ENCODE results near the gene OSBPL6.

Gene OSBPL6

DNA sequence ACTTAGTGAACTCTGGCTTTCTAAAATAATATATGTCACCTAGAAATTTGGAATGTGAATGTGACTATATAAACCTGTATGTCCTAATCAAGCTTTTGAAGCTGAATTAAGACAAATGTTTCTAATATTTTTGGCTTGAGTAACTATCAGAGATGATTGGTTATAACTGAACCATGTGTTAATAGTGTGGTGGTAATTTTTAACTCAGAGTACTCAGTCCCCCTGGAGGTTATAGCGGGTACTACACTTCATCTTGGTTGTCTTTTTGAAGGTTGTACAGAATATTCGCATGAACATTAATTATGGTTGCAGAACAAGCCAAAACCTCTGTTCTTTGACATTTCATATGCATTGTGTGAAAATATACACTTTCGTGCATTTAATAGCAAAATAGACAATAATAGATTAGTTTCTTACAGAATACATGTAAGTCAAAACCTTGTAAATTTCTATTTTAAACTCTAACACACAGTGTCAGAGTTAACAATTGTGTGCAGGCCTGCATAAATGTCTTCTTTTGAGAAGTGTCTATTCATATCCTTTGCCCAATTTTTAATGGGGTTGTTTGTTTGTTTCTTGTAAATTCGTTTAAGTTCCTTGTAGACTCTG, 86.0 kb downstream of the OSBPL6 start:
- TF ChIP-seq GATA1 (IDR thresholded peaks at IDR 0.05; ENCODE audit: low read depth, low read length) (no peak), POLR2A (IDR thresholded peaks at IDR 0.05; ENCODE audit: low read length) (no peak)
- peak; percentile 70 to 80 for DNase-seq

DNA sequence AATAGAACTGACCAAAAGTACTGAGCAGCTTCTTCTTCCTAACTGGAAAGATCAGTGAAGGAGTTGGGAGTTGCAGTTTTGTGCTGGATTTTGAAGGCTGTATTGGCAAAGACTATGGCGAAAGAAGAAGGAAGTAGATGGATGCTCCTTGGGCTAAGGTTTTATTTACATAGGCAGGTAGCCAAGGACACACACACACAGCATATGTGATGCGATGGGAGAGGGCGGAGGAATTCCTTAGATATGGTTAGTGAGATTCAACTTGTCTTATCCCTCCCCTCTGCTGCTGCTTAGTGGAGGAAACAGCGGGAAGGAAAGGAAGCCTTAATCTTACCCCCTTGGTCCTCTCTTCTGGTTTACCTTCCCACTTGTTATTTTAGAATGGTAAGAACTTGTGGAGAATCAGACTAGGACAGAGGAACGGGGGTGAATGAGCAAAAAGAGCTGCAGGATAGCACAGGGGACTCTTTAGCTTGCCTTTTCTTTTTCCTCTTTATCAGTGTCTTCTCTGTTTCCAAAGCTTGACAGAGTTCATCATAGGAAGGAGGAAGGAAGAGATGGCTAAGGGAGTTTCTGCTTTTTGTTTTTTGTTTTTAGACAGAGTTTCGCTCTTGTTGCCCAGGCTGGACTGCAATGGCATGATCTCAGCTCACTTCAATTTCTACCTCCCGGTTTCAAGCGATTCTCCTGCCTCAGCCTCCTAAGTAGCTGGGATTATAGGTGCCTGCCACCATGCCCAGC, 87.9 kb downstream of the OSBPL6 start:
- no peak for DNase-seq
- TF ChIP-seq GATA1 (IDR thresholded peaks at IDR 0.05; ENCODE audit: low read depth, low read length) (no peak), POLR2A (IDR thresholded peaks at IDR 0.05; ENCODE audit: low read length) (no peak)

DNA sequence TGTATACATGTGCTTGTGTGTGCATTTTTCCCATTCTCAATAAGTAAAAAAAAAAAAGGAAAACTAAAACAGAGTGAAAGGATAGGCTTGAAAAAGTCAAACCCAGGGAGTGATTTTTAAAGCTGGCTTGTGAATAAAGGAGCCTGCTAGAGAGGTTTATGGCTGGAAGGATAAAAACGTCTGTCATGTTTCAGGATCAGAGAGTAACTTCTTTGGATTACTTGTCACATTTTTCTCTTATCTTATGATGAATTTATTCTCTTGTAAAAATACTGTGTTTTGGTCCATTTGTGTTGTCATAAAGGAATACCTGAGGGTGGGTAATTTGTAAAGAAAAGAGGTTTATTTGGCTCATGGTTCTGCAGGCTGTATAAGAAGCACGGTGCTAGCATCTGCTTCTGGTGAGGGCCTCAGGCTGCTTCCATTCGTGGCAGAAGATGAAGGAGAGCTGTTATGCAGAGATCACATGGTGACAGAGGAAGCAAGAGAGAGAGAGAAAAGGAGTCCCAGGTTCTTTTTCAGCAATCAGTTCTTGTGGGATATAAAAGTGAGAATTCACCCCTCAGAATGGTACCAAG, 89.1 kb downstream of the OSBPL6 start:
- TF ChIP-seq POLR2A (IDR thresholded peaks at IDR 0.05; ENCODE audit: low read length) (no peak), GATA1 (IDR thresholded peaks at IDR 0.05; ENCODE audit: low read depth, low read length) (no peak)
- DNase-seq: no peak

DNA sequence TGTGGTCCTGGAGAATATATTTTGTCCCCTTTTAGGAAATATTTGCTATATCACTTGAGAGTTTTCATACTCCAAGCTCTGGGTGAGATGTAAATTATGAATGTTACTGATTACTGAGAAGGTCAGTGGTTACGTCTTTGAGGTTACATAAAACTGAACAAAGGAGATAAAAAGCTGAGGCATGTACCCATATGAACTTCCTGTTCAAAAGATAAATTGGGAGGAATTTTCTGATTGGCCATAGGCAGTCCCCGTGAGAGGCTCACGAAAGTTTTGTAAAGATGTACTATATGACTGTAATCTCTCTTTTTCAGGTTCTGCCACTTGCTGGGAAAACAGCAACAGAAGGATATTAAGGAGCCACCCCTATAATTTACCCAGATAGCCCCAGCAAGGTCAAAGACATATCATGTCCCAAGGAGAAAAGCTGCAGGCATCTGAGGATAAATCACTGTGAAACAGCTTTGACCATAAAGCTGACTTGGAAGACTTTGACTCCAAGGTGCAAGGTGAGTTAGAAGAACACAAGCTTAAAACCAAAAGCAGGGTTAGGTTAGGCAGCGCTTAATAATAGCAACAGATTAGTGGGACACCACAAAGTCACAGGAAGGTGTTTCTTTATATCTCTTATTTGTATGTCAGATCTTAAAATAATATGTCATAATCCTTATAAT, 90.4 kb downstream of the OSBPL6 start:
- peak; percentile 20 to 73 for DNase-seq
- no peak for TF ChIP-seq GATA1 (IDR thresholded peaks at IDR 0.05; ENCODE audit: low read depth, low read length)
- peak; percentile 60 for TF ChIP-seq POLR2A (IDR thresholded peaks at IDR 0.05; ENCODE audit: low read length)

DNA sequence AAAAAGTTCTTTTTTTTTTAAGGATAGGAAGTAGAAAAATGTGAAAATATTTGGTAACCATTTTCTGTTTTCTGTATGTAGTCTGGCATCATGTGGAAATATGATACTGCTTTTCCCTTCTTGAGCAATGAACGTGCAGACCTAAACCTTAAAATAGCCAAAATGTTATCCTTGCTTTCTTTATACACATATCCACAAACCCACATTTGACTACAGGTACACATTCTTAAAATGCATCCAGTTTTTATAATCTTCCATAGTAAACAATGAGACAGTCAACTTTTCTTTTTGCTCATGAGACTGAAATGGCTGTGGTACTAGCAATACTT, 90.9 kb downstream of the OSBPL6 start:
- TF ChIP-seq GATA1 (IDR thresholded peaks at IDR 0.05; ENCODE audit: low read depth, low read length): no peak
- TF ChIP-seq POLR2A (IDR thresholded peaks at IDR 0.05; ENCODE audit: low read length): no peak
- no peak for DNase-seq

DNA sequence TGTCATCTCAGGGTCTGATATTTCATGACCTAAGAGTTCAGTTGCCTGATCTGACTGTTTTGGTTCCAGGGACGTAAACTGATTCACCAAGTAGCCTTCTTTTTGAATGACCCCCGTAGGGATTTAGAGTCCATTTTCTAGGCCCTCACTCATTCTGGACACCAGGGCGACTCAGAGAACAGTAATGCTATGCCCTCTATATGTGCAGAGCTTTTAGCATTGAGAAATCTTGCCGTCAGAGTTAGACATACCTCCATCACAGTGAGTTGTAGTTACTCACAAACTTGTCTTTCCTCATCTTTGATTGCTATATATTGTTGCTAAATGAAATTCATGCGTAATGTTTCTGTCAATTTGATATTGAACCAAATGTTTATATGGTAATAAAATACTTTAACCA, 92.3 kb downstream of the OSBPL6 start:
- no peak for DNase-seq
- TF ChIP-seq POLR2A (IDR thresholded peaks at IDR 0.05; ENCODE audit: low read length) (peak; percentile 6), GATA1 (IDR thresholded peaks at IDR 0.05; ENCODE audit: low read depth, low read length) (no peak)

DNA sequence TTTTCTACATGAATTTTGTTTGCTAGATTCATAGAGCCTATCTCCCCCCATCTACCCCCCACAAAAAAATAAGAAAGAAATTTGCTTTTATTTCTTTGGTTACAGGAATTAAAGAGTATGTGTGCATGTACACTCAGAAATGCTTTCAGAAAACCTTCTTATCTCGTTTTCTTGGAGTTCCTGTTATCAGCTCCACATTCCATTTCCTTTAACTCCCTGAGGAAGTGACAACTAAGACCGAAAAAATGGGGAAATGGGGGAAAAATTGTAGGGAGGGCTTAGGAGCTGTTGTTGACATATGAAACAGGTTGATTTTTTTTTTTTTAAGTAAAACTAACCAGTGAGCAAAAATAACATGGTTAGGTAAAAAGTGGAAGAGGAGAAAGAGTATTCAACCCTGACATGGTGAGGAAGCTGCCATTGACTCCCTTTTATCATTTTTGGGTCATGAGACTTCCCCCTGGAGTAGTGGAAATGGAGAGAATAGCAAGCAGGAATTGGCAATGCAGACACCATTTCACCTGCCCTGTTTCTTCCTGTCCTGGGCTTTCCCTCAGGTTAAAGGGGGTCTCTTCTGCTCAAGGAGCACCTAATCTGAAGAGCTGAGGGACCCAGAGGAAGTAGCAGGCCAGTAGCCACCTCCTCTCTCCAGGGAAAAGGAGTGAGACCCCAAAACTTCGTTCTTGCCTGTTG, 93.5 kb downstream of the OSBPL6 start:
- no peak for TF ChIP-seq POLR2A (IDR thresholded peaks at IDR 0.05; ENCODE audit: low read length)
- no peak for TF ChIP-seq GATA1 (IDR thresholded peaks at IDR 0.05; ENCODE audit: low read depth, low read length)
- no peak for DNase-seq

DNA sequence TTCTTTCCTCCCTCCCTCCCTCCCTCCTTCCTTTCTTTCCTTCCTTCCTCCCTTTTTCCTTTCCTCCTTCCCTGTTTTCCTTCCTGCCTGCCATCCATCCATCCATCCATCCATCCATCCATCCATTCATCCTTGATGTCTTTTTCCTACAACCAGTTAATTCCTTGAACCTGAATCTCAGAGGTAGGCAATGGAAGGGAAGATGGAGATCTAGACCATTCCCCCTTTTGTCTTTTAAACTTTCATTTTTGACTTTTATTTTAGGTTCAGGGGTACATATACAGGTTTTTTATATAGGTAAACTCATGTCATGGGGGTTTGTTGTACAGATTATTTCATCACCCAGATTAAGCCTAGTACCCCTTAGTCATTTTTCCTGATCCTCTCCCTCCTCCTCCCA, 97.4 kb downstream of the OSBPL6 start:
- no peak for TF ChIP-seq POLR2A (IDR thresholded peaks at IDR 0.05; ENCODE audit: low read length)
- no peak for TF ChIP-seq GATA1 (IDR thresholded peaks at IDR 0.05; ENCODE audit: low read depth, low read length)

DNA sequence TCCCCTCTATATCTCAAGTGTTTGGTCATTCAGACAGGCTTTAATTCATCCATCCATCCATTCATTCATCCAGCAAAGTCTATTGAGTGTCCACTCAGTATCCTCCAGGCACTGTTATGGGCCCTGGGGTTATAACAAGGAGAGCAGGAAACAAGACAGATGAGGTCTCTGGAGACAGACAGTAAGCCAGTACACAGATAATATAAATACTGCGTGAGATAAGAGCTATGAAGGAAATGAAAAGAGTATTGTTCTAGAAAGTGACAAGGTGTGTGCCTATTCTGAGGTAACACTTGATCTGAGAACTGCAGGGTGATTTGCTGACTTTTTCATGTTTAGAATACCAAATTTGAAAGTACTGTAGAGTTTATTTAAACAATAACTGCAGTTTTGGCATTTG, 98.3 kb downstream of the OSBPL6 start:
- TF ChIP-seq POLR2A (IDR thresholded peaks at IDR 0.05; ENCODE audit: low read length): no peak
- TF ChIP-seq GATA1 (IDR thresholded peaks at IDR 0.05; ENCODE audit: low read depth, low read length): no peak

More for the DNA sequence above, 97.4 kb downstream of the OSBPL6 start:
- DNase-seq: no peak

DNA sequence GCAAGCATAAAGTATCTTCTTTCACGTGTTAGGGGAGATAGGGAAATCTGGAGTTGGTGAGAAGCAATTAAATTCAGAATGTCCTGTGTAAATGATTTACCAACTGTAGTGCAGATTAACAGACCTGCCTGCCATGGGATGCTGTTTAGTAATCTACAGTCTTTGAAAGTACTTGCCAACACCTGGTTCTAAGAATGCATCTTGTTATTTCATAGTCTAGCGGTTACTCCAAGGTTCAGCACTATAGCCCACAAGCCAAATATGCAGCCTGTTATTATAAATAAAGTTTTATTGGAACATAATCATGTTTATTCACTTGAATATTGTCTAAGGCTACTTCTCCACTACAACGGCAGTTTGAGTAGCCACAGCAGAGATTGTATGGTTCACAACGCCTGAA, 100.8 kb downstream of the OSBPL6 start:
- no peak for DNase-seq
- TF ChIP-seq POLR2A (IDR thresholded peaks at IDR 0.05; ENCODE audit: low read length) (no peak), GATA1 (IDR thresholded peaks at IDR 0.05; ENCODE audit: low read depth, low read length) (no peak)

More for the DNA sequence above, 98.3 kb downstream of the OSBPL6 start:
- no peak for DNase-seq

DNA sequence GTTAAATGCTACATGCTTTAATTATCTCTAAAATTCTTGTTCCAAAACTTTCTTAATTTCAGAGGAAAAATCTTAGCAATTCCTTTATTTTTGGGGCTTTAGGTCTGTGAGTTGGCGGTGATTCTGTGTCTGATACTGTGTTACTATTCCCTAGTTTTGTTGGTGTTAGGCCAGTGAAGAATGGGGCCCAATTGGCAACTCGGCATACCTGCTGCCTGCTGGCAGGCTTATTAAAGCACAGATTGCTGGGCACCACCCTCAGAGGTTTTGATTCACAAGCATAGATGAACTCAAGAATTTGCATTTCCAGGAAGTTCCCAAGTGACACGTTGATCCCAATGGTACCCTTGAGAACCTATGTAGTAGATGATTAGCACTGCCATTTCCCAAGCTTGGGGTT, 101.6 kb downstream of the OSBPL6 start:
- DNase-seq: no peak
- TF ChIP-seq POLR2A (IDR thresholded peaks at IDR 0.05; ENCODE audit: low read length) (no peak), GATA1 (IDR thresholded peaks at IDR 0.05; ENCODE audit: low read depth, low read length) (no peak)

DNA sequence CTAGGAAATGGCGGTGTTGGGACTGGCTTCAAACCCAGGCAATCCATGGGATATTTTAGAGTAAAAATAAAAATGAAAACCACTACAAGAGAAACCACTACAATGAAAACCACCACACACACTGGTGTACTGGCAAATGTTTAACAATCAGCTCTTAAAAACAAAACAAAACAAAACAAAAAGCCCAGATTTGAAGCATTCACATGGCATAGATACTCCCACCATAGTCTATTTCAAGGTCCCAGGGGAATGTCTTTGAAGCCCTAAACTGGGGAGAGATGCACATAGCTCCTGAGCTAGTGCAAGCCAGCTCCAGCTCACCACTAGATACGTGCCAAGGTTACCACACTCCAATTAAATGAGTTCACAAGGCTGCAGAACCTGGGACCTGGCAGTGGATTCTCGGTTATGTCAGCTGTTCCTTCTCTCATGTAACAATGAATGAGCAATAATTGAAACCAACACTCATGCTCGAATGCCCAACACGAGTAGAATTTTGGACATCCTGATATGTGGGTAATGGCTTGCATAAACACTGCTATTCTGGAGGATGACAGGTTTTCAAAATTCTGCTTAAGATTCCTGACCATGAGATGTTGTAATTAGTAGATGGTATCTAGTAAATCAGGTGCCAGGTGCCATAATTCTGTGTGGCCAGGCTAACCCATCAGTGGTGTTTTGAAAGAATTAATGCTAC, 102.2 kb downstream of the OSBPL6 start:
- TF ChIP-seq GATA1 (IDR thresholded peaks at IDR 0.05; ENCODE audit: low read depth, low read length) (no peak), POLR2A (IDR thresholded peaks at IDR 0.05; ENCODE audit: low read length) (no peak)
- DNase-seq: no peak

DNA sequence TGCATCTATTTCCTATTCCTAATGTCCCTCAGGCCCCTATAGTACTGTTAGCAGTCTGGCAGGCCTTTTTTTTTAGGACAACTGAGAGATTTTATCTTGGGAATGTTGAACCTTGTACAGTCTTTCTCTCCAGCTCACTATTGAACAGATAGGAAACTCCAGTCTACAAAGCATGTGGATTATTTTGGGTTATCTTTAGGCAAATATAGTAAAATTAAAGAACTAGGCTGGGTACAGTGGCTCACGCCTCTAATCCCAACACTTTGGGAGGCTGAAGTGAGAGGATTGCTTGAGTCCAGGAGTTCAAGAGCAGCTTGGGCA, 102.7 kb downstream of the OSBPL6 start:
- DNase-seq: no peak
- TF ChIP-seq POLR2A (IDR thresholded peaks at IDR 0.05; ENCODE audit: low read length) (no peak), GATA1 (IDR thresholded peaks at IDR 0.05; ENCODE audit: low read depth, low read length) (no peak)
